Testis (tissue), 2 donors: Measurements from ENCODE around the gene DYRK3.

Experiments used
- CTCF ChIP-seq, 3 experiments: fragments of 450-650 bp in 2 of 3; fragments of 200-600 bp in 1 of 3; sonication (generic) in 1 of 3; IDR thresholded peaks; one replicate each; pipeline ENCODE4 v1.5.1; 2016 to 2019; ENCODE audit warnings: antibody characterized with exemption in 3 of 3, mild to moderate bottlenecking in 2 of 3, moderate library complexity in 1 of 3
- POLR2A ChIP-seq: fragments of 450-650 bp; IDR thresholded peaks from one replicate; pipeline ENCODE4 v1.6.1; 2017; ENCODE audit warnings: antibody characterized with exemption, mild to moderate bottlenecking, moderate library complexity

- TF ChIP-seq CTCF (IDR thresholded peaks at IDR 0.05), result no peak
- TF ChIP-seq POLR2A, result no peak
These were observed 55.2 kb downstream of the DYRK3 start for GRCh38 chr1:206690516-206690915.
